Measurements from ENCODE around the gene FNBP1L.

Gene FNBP1L

GRCh38 chr1:93549811-93550210 lies 101.9 kb downstream of the FNBP1L start:
- CTCF ChIA-PET: no interaction called here

More at GRCh38 chr1:93549811-93550210, 101.9 kb downstream of the FNBP1L start:
- no peak overlapping the region for H3K4me3 ChIP-seq (ENCODE audit: low read depth, low read length)
- H3K4me1 ChIP-seq (ENCODE audit: control insufficient read depth, insufficient read depth, low read length): peaks cover 18% of the 10 kb centered on the region
- TF ChIP-seq ZNF133 (tag by site-specific recombination; IDR thresholded peaks at IDR 0.05): no peak
- no peak for TF ChIP-seq ZNF704 (tag by site-specific recombination; IDR thresholded peaks at IDR 0.05)
- TF ChIP-seq ZNF610 (tag by site-specific recombination; IDR thresholded peaks at IDR 0.05; ENCODE audit: borderline replicate concordance): no peak
- TF ChIP-seq PRDM6 (tag by site-specific recombination; IDR thresholded peaks at IDR 0.05): no peak
- TF ChIP-seq ZNF664 (tag by site-specific recombination; IDR thresholded peaks at IDR 0.05): no peak
- no peak for TF ChIP-seq ZSCAN18 (tag by site-specific recombination; IDR thresholded peaks at IDR 0.05)
- no peak for TF ChIP-seq ZNF37A (tag by site-specific recombination; IDR thresholded peaks at IDR 0.05)
- no peak for TF ChIP-seq ZNF23 (tag by site-specific recombination; IDR thresholded peaks at IDR 0.05; ENCODE audit: borderline replicate concordance)
- TF ChIP-seq KLF9 (tag by site-specific recombination; IDR thresholded peaks at IDR 0.05; ENCODE audit: low read depth): no peak
- TF ChIP-seq ZNF530 (tag by site-specific recombination; IDR thresholded peaks at IDR 0.05; ENCODE audit: low read depth): no peak
- no peak for TF ChIP-seq KLF8 (tag by site-specific recombination; IDR thresholded peaks at IDR 0.05)
- TF ChIP-seq PRDM10 (tag by site-specific recombination; IDR thresholded peaks at IDR 0.05): no peak
- no peak for TF ChIP-seq ZBTB17 (tag by site-specific recombination; IDR thresholded peaks at IDR 0.05)
- POLR2A ChIA-PET: no interaction called here
- H3K27ac ChIP-seq (ENCODE audit: extremely low read depth, low read depth, low read length): no peak overlapping the region
- H3K36me3 ChIP-seq (ENCODE audit: control insufficient read depth in 2 of 2, insufficient read depth in 1 of 2, low read length in 2 of 2): peaks cover 0 to 29% of the 10 kb centered on the region in 2 experiments; a peak in 2 of 3 replicates
- no peaks in the 10 kb centered on the region for H3K9me3 ChIP-seq (ENCODE audit: control insufficient read depth, insufficient read depth, low read depth, low read length)
